ENCODE results near the gene FGFR2.
"Not testable (repeated sequence)": the region's sequence is repeated elsewhere in the genome, so short reads cannot be mapped to it uniquely, and the experiment has no call there.

Gene FGFR2

DNA sequence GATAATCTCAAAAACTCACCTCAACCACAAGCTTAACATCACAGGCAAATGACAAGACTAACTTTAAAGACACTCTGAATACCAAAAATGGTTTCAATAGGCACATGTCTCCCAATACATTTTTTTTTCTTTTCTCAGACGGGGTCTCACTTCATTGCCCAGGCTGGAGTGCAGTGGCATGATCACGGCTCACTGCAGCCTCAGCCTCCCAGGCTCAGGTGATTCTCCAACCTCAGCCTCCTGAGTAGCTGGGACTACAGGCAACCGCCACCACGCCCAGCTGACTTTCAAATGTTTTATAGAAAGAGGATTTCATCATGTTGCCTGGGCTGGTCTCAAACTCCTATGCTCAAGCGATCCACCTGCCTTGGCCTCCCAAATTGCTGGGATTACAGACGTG lies 77.7 kb downstream of the FGFR2 start:
- DNase-seq: not testable (repeated sequence)

- no peak for DNase-seq
Observed at GRCh38 chr10:121519901-121520493, 78.2 kb downstream of the FGFR2 start.

- peak in 1 of 2 donors; percentile 34 for DNase-seq
Observed at GRCh38 chr10:121519411-121519810, 78.8 kb downstream of the FGFR2 start.

DNA sequence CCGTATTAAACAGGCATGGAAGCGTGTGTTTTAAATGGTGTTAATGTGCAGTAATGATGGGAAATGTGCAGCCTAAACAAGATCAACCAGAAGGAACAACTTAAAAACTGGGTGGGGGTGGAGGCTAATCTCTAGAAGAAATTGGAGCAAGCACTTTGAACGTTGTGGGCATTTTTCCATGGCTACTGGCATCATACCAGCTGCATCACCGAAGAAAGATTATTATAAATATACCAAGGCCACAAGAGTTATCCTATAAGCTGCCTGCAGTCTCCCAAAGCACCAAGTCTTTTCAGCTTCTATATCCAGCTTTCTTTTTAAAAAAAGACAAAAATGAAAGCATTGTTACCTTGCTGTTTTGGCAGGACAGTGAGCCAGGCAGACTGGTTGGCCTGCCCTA lies 79.9 kb downstream of the FGFR2 start:
- no peak for DNase-seq

DNA sequence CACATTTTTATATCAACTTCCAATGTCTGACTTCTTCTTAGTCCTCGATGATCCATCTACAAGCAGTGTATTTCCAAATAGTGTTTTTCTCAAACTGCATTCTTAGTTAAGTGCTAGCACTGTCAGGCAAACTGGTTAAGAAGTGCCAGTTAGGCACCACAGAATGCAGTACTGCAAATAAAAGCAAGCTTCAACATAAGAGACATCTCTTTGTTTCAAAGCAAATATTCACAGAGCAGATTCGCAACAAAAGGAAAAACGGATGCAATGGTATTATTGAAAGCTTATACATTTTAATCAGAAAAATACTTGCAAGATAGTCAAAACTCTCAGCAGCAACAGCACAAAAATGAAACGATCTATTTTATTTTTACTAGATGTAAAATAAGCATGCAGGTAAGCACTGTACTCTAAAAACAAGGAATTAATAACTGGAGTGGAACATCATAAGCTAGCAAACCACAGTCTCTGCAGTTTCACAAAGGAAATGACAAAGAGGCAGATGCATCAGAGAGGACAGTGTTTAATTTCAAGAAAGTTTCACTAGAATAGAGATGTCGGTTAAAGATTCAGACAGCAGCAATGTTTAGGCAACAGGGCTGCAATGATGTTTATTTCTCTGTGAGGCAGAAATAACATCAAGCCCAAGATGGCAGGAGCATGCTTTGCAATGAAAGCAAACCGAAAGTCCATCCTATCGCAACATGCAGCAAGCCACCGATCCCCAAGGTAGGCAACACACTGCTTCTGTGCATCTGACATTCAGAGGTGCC lies 82.0 kb downstream of the FGFR2 start:
- no peak for DNase-seq

DNA sequence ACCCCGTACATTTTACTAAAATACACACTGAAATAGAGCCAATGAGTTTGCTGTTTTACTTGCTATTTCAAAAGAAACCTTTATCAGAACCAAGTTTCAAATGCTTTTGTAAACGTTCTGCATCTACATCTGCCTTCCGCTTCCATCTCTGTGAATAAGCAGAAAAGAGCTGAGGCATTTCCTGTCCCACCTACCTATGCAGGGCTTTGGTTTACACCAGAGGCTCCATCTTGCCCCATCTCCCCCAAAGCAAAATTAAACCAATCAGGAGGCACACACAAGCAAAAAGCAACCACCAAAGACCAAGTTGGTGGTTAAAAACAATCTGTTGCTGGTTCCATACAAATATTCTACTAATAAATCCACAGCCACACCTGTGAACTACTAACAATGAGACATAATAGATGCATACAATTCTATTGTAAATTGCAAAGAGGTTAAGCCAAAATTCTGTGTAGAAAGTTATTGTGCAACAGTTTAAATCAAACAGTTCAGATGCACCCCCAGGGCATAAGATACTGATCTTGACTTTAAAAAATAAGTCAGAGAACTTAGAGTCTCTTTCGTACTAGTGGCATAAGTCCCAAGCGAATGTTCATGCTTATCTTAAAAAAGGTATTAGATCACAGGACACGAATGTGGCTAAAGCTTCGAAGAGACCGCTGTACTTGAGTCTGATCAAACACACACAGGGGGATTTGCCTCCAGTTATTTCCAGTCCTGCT lies 83.9 kb downstream of the FGFR2 start:
- no peak for DNase-seq

- DNase-seq: no peak
Observed at GRCh38 chr10:121511943-121512342, 86.3 kb downstream of the FGFR2 start.

- DNase-seq: no peak
Observed at GRCh38 chr10:121511460-121511859, 86.8 kb downstream of the FGFR2 start.

- no peak for DNase-seq
Observed at GRCh38 chr10:121510201-121510771, 88.0 kb downstream of the FGFR2 start.

DNA sequence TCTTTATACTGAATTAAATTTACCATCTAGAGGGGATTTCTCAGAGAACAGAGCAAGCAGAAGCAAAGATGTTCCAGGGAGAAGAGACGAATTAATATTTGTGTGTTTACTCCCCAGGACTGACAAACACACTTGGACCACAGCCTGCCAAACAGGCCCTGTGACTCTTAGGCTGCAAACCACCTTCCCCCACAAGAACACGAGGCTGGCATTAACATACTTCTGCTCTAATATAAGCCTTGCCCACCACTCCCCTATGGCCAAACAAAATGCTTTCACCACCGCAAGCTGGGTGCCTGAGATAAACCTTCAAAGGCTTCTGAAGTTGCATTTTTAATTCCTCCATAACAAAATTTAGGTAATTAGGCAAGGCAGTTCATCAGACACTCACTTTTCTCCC lies 88.4 kb downstream of the FGFR2 start:
- DNase-seq: no peak

GRCh38 chr10:121509112-121509511 lies 89.1 kb downstream of the FGFR2 start:
- no peak for DNase-seq

GRCh38 chr10:121503587-121504051 lies 94.6 kb downstream of the FGFR2 start:
- no peak for DNase-seq

GRCh38 chr10:121501796-121502195 lies 96.4 kb downstream of the FGFR2 start:
- DNase-seq: peak in 1 of 2 donors; percentile 72

DNA sequence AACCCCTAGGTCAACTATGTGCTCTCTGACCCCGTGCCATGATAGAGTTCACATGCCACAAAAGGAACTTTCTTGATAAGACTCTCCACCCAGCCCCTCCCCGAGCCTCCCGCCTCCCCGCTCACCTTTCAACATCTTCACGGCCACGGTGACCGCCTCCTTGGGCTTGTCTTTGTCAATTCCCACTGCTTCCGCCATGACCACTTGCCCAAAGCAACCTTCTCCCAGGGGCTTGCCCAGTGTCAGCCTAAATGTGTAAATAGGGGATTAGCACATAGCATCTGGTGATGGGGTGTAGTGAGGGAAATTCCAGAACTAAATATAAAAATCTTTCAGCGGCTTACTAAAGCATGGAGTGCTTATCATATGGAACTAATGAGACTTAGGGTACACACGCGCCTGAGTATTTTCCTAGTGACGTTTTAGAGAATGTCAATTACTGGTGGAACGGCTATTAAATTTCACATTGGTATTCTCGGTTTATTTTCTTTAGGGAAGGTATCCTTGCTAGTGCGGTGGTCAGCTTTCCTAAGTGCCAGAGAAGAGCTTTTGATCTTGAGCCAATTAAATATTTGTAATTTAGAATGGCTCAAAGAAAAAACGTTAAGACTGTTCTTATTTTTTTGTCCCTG lies 97.4 kb downstream of the FGFR2 start:
- DNase-seq: no peak

DNA sequence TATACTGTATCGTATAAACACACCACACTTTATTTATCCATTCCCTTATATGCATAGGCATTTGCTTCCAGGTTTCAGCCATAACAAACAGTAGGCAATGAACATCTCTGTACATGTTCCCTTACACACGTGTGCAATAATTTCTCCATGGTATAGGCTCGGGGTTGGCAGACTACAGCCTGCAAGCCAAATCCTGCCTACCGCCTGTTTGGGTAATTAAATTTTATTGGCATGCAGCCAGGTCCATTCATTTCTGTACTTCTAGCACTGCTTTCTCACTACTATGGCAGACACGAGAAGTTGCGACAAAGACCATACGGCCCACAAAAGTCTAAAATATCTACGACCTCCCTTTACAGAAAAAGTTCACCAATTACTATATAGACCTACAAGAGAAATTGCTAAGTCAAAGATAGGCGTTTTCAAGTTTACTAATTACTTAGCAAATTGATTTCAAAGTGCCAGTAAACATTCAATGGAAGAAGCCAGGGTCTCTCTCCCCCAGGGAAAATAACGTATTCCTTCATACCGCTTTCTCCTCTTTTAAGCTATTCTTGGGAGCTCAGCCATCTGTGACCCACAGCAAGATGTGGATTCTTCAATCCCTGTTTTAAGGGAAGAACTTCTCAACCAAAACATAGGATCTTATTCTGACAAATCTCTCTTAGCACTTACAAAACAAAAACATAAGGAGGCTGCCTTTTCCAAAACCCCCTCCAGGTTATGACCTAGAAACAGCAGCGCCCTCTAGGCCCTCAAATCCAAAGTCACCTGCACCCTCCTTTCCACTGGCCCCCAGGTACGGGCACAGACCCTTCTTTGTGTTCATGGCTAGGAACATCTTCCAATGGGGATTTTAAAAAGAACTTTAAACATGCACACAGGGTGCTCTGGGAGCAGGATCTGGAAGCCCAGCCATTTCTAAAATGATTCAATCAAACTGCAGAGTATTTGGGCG lies 100.5 kb downstream of the FGFR2 start:
- DNase-seq: no peak

DNA sequence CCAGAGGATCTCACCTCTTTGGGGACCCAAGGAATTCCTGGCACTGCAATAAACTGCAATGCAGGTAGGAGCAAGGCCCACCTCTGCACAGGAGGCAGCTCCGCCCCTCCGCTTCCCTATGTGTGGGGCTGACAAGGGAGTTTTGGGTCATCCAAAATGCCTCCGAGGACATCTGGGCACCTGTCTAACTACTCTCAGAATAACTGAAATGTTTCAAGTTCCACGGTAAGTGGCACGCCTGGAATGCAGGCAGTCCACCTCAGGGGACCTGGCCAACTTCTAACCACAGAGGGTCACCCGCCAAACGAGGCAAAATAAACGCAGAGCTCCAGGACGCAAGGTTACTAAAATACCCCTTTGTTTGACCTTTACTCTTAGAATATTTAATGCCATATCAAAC lies 102.5 kb downstream of the FGFR2 start:
- no peak for DNase-seq

DNA sequence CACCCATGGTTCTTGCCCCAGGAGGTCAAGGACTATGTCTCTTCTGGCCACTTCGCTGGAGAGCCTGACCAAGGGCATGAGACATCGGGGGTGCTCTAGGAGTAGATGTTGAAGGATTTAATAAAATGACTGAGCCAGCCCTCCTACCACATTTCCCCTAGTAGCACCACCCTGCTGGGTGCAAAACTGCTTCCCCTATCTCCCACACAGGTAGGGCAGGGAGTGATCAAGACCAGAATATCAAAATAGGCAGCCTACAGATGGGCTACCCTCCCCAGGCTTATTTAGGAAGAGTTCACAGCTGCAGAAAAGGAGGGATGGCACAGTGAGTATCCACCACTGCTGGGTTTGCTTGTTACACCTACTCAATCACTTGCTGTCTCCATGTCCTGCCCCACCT lies 103.9 kb downstream of the FGFR2 start:
- no peak for DNase-seq

DNA sequence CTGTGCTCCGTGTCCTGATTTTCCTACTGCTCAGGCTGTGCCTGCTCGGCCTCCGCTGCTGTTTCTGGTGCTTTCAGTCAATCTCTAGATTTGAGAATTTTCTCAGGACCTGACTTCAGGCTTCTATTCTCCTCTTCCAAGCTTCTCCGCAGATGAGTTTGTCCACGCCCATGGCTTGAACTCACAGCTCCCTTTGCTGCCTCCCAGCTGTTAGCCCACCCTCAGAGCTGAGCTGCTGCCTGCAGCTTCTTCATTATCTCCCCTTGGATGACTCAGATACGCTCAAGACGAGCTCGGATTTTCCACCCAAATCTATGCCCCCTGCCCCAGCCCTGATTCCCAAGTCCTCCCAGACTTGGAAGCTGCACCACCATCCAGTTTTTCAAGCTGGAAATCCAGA lies 104.7 kb downstream of the FGFR2 start:
- no peak for DNase-seq

- DNase-seq: no peak
Observed at GRCh38 chr10:121490871-121491519, 107.2 kb downstream of the FGFR2 start.

DNA sequence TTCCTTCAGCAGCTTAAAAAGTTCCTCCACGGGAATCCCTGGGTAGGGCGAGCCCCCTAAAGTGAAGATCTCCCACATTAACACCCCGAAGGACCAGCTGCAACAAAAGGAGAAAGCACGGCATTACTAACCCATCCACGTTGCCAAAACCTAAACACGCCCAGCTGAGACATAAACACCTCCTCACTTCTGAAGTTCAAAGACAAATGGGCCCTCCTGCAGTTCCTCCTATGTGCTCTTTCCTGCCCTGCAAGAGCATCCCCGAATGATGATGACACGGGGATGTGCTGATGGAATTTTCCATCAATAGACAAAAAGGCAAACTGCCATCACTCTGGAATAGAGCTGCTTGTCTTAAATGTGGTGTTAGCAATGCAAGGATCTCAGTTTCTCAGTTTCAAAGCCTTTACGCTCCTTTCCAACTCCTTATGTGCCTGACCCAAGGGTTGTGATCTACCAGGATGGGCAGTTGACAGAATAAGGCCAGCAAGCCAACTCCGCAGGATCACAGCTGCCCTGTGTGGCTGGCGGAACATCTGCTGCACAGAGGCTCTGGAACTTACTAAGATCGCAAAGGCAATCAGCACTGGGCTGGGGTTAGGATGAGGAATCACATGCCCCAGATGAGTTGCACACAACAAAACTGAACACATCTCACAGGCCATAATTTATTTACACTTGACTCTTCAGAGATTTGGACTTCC lies 112.7 kb downstream of the FGFR2 start:
- peak in 1 of 2 donors; percentile 36 for DNase-seq

GRCh38 chr10:121484816-121485215 lies 113.4 kb downstream of the FGFR2 start:
- no peak for DNase-seq
